Lung (tissue), 12 donors: ENCODE results near the gene LIPG. TPM values are rescaled to one million over a fixed set of nuclear protein-coding genes. Genes with fewer than 3 reads are reported as not detected.

Experiments used
- ATAC-seq: fragments of 200-7000 bp; cut with Tn5 transposase; one replicate; pipeline ENCODE4 v1.9.1; 2020; ENCODE audit warnings: moderate number of reproducible peaks; ENCODE audit not compliant: insufficient read depth, low FRiP score
- DNase-seq, 3 donors: peaks; one replicate each; pipeline ENCODE4 v3.0.0-alpha.2; 2013 to 2017
- H3K27ac ChIP-seq, 2 donors: one replicate each; pipeline ENCODE4 v1.5.1; 2013; ENCODE audit warnings: mild to moderate bottlenecking in 2 of 2, moderate library complexity in 2 of 2, control low read depth in 1 of 2, inconsistent platforms in 1 of 2, low read depth in 1 of 2, low read length in 1 of 2
- H3K27me3 ChIP-seq, 3 donors: one replicate each; pipeline ENCODE4 v1.5.1; 2013; ENCODE audit warnings: low read length in 2 of 3; ENCODE audit not compliant: control insufficient read depth in 3 of 3, insufficient read depth in 3 of 3
- H3K36me3 ChIP-seq, 4 donors: one replicate each; pipeline ENCODE4 v1.5.1; 2013; ENCODE audit warnings: low read length in 4 of 4, mild to moderate bottlenecking in 1 of 4, moderate library complexity in 1 of 4; ENCODE audit not compliant: control insufficient read depth in 4 of 4, insufficient read depth in 4 of 4
- H3K4me1 ChIP-seq, 5 donors: one replicate each; pipeline ENCODE4 v1.5.1; 2013; ENCODE audit warnings: low read length in 5 of 5, mild to moderate bottlenecking in 2 of 5, moderate library complexity in 1 of 5; ENCODE audit not compliant: control insufficient read depth in 5 of 5, insufficient read depth in 5 of 5
- H3K4me3 ChIP-seq: one replicate; pipeline ENCODE4 v1.5.1; 2013; ENCODE audit warnings: mild to moderate bottlenecking, control low read depth, moderate library complexity
- H3K9ac ChIP-seq, 2 donors: one replicate each; pipeline ENCODE4 v1.5.1; 2013; ENCODE audit warnings: low read length in 2 of 2, control low read depth in 1 of 2; ENCODE audit not compliant: insufficient read depth in 1 of 2
- H3K9me3 ChIP-seq, 4 donors: one replicate each; pipeline ENCODE4 v1.5.1; 2013; ENCODE audit warnings: low read length in 3 of 4, mild to moderate bottlenecking in 1 of 4, moderate library complexity in 1 of 4; ENCODE audit not compliant: control insufficient read depth in 4 of 4, insufficient read depth in 3 of 4
- WGBS, 2 donors: extraction: QIAGEN DNeasy Blood & Tissue Kit; methylation state at CpG; one replicate each; pipeline ENCODE4 v1.1.7; 2013; 5-methylcytosine and 5-hydroxymethylcytosine counted together
- polyA plus RNA-seq, 2 donors: library from polyadenylated mRNA; stranded (reverse); fragments of 200-250 nt; gene quantifications; one replicate each; pipeline ENCODE4 v1.2.1, GENCODE V29; 2013
- total RNA-seq, 2 donors: library from RNA; depleted of rRNA in 1 of 2; stranded (reverse); fragments of >200 nt in 1 of 2; gene quantifications; one replicate each; pipeline ENCODE4 v1.2.1, GENCODE V29; 2014 to 2021
- TF ChIP-seq, protein P1 (sequence below): IDR thresholded peaks from 2 replicates; pipeline ENCODE4 v1.5.1; 2012; ENCODE audit warnings: mild to moderate bottlenecking; ENCODE audit errors: control extremely low read depth, extremely low read depth
- donor health status: control.
- donor health status: control.
- donor health status: Bipolar disorder and iron deficiency.
- donor health status: healthy.
- donor health status: DM: yes; HTN: yes; CAD: no.

Gene LIPG
- total and polyA plus RNA-seq, 4 donors: 3.7 to 93.9 (median 9.7) TPM

GRCh38 chr18:49544362-49544761 lies 17.5 kb upstream of the LIPG start:
- no peaks in the 10 kb centered on the region for H3K4me1 ChIP-seq
- no peaks in the 10 kb centered on the region for H3K27me3 ChIP-seq
- ATAC-seq (no peak), DNase-seq (no peak)
- H3K27ac ChIP-seq: no peak overlapping the region
- TF ChIP-seq, protein P1, sequence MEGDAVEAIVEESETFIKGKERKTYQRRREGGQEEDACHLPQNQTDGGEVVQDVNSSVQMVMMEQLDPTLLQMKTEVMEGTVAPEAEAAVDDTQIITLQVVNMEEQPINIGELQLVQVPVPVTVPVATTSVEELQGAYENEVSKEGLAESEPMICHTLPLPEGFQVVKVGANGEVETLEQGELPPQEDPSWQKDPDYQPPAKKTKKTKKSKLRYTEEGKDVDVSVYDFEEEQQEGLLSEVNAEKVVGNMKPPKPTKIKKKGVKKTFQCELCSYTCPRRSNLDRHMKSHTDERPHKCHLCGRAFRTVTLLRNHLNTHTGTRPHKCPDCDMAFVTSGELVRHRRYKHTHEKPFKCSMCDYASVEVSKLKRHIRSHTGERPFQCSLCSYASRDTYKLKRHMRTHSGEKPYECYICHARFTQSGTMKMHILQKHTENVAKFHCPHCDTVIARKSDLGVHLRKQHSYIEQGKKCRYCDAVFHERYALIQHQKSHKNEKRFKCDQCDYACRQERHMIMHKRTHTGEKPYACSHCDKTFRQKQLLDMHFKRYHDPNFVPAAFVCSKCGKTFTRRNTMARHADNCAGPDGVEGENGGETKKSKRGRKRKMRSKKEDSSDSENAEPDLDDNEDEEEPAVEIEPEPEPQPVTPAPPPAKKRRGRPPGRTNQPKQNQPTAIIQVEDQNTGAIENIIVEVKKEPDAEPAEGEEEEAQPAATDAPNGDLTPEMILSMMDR: no peak
- H3K9ac ChIP-seq: no peak overlapping the region
- no peaks in the 10 kb centered on the region for H3K36me3 ChIP-seq
- H3K9me3 ChIP-seq: no peaks in the 10 kb centered on the region
- 92 to 95% methylated on average over 5 of the region's 5 CpGs for WGBS, 2 donors
- H3K4me3 ChIP-seq: no peak overlapping the region

- no peaks in the 10 kb centered on the region for H3K4me1 ChIP-seq
- WGBS, 2 donors: 97 to 99% methylated on average over 1 of the region's 1 CpG
- ATAC-seq (no peak), DNase-seq (no peak)
- no peak overlapping the region for H3K4me3 ChIP-seq
- peaks cover 0 to 2% (median 0%) of the 10 kb centered on the region in 4 donors for H3K9me3 ChIP-seq
- H3K27me3 ChIP-seq: no peaks in the 10 kb centered on the region
- H3K27ac ChIP-seq: no peak overlapping the region
- H3K36me3 ChIP-seq: no peaks in the 10 kb centered on the region
- H3K9ac ChIP-seq: no peak overlapping the region
- TF ChIP-seq, protein P1: no peak
Measured at GRCh38 chr18:49546278-49546677, 15.6 kb upstream of the LIPG start.

DNA sequence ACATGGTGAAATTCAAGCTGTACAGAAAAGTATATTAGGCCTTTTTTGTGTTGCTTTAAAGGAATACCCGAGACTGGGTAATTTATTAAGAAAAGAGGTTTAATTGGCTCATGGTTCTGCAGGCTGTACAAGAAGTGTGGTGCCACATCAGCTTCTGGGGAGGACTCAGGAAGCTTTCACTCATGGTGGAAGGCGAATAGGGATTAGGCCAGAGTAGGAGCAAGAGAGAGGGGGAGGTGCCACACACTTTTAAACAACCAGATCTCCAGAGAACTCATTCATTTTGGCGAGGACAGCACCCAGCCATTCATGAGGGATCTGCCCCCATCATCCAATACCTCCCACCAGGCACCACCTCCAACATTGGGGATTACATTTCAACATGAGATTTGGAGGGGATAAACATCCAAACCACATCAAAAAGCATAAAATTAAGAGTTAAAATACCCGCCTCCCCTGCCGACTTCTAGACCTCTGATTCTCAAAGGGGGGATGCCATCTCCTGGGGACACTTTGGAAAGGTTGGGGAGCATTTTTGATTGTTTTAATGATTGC lies 15.1 kb upstream of the LIPG start:
- ATAC-seq (no peak), DNase-seq (no peak)
- no peaks in the 10 kb centered on the region for H3K36me3 ChIP-seq
- H3K27ac ChIP-seq: no peak overlapping the region
- H3K4me3 ChIP-seq: no peak overlapping the region
- TF ChIP-seq, protein P1: no peak
- WGBS, 2 donors: 89 to 92% methylated on average over 5 of the region's 5 CpGs
- no peak overlapping the region for H3K9ac ChIP-seq
- peaks cover 0 to 2% (median 0%) of the 10 kb centered on the region in 4 donors for H3K9me3 ChIP-seq
- no peaks in the 10 kb centered on the region for H3K27me3 ChIP-seq
- no peaks in the 10 kb centered on the region for H3K4me1 ChIP-seq

DNA sequence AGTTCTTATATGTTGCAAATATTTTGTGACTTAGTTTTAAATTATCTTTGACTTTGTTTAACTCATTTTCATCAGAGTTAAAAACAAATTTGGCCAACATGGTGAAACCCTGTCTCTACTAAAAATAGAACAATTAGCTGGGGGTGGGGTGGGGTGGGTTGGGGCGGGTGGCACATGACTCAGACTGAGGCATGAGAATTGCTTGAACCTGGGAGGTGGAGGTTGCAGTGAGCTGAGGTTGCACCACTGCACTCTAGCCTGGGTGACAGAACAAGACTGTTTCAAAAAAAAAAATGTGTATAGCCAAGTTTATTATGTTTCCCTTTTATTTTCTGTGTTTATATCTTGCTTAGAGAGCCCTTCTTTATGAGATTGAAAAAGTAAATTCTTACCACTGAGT lies 14.2 kb upstream of the LIPG start:
- H3K4me1 ChIP-seq: no peaks in the 10 kb centered on the region
- no peak overlapping the region for H3K27ac ChIP-seq
- 35 to 37% methylated on average over 1 of the region's 1 CpG for WGBS, 2 donors
- ATAC-seq (no peak), DNase-seq (no peak)
- H3K36me3 ChIP-seq: no peaks in the 10 kb centered on the region
- no peak overlapping the region for H3K9ac ChIP-seq
- H3K27me3 ChIP-seq: no peaks in the 10 kb centered on the region
- TF ChIP-seq, protein P1: no peak
- no peak overlapping the region for H3K4me3 ChIP-seq
- H3K9me3 ChIP-seq: peaks cover 0 to 2% (median 0%) of the 10 kb centered on the region in 4 donors
